MCF 10A (cell line): ENCODE measurements around the gene YBX2. TPM values are rescaled to one million over a fixed set of nuclear protein-coding genes. Genes with fewer than 3 reads are reported as not detected.

Experiments used
- BruUV-seq: library from RNA; stranded (reverse); fragments of 400-500 nt; replicated peaks from 2 replicates; lab custom pipeline; 2021; lab: Mats Ljungman, UMichigan
- CTCF ChIA-PET: fragments of 300-600 bp; sonication (Branson Sonifier 250); formaldehyde crosslinking; extraction: SDS; loops from one replicate; lab custom pipeline; 2021; ENCODE audit warnings: antibody characterized with exemption, inconsistent platforms; lab: Yijun Ruan, JAX
- POLR2A ChIA-PET: fragments of 300-600, 350-650 bp; sonication (Branson Sonifier 250); formaldehyde crosslinking; extraction: SDS; loops from one replicate; lab custom pipeline; 2020; ENCODE audit warnings: antibody characterized with exemption, inconsistent platforms; lab: Yijun Ruan, JAX
- DNase-seq: peaks from one replicate; pipeline ENCODE4 v3.0.0-alpha.2; 2018; ENCODE audit not compliant: unreplicated experiment
- H3K27ac Mint-ChIP-seq: one replicate; pipeline ENCODE4 v1.8.0; 2022; ENCODE audit warnings: mild to moderate bottlenecking, low read depth, mixed read lengths; ENCODE audit not compliant: unreplicated experiment
- H3K27me3 Mint-ChIP-seq: one replicate; pipeline ENCODE4 v1.8.0; 2022; ENCODE audit warnings: mixed read lengths; ENCODE audit not compliant: insufficient read depth, unreplicated experiment
- H3K36me3 Mint-ChIP-seq: one replicate; pipeline ENCODE4 v1.8.0; 2022; ENCODE audit warnings: mild to moderate bottlenecking, moderate library complexity, mixed read lengths; ENCODE audit not compliant: insufficient read depth, unreplicated experiment
- H3K4me1 Mint-ChIP-seq: one replicate; pipeline ENCODE4 v1.8.0; 2022; ENCODE audit warnings: mixed read lengths; ENCODE audit not compliant: insufficient read depth, unreplicated experiment
- H3K4me3 Mint-ChIP-seq: one replicate; pipeline ENCODE4 v1.8.0; 2022; ENCODE audit warnings: mild to moderate bottlenecking, moderate library complexity, mixed read lengths; ENCODE audit not compliant: unreplicated experiment
- H3K9me3 Mint-ChIP-seq: one replicate; pipeline ENCODE4 v1.8.0; 2022; ENCODE audit warnings: mixed read lengths; ENCODE audit not compliant: unreplicated experiment
- CTCF ChIP-seq: fragments of 200-600 bp; IDR thresholded peaks from one replicate; pipeline ENCODE4 v1.8.0; 2022; ENCODE audit warnings: antibody characterized with exemption, mild to moderate bottlenecking; ENCODE audit not compliant: unreplicated experiment
- intact Hi-C: fragments of 100-400 bp; cut with micrococcal nuclease; formaldehyde crosslinking; loops from 2 replicates; pipeline ENCODE4 v1.14.1; 2022
- total RNA-seq: library from RNA; stranded (reverse); gene quantifications from 2 replicates; pipeline ENCODE4 v1.2.3, GENCODE V29; 2022

YBX2 gene
- total RNA-seq, 1 experiment from 2014 or later = 0.40 TPM

GRCh38 chr17:7315570-7316235 lies 21.3 kb upstream of the YBX2 start:
- Mint-ChIP-seq H3K4me1 (peaks cover 29% of the 10 kb centered on the region), H3K27me3 (no peaks in the 10 kb centered on the region), H3K36me3 (peaks cover 90% of the 10 kb centered on the region), H3K4me3 (peak overlapping the region; percentile 85), H3K27ac (peak overlapping the region; percentile 84), H3K9me3 (no peaks in the 10 kb centered on the region)
- CTCF ChIA-PET = interaction anchor here (0.6 to 0.8 kb wide), 3 partner anchors 19 to 270 kb away, joined by 3 read pairs; no protein-coding TSS in a partner anchor
- no peak for TF ChIP-seq CTCF
- no peak for DNase-seq
- BruUV-seq = no TSS peak
- intact Hi-C loops = no loop called here
- POLR2A ChIA-PET = interaction anchor here (0.6 to 4.0 kb wide), 23 partner anchors 10 to 526 kb away, joined by 3 to 41 read pairs (median 4); partner anchors contain the start of genes DVL2, GABARAP, KCTD11 and NEURL4

DNA sequence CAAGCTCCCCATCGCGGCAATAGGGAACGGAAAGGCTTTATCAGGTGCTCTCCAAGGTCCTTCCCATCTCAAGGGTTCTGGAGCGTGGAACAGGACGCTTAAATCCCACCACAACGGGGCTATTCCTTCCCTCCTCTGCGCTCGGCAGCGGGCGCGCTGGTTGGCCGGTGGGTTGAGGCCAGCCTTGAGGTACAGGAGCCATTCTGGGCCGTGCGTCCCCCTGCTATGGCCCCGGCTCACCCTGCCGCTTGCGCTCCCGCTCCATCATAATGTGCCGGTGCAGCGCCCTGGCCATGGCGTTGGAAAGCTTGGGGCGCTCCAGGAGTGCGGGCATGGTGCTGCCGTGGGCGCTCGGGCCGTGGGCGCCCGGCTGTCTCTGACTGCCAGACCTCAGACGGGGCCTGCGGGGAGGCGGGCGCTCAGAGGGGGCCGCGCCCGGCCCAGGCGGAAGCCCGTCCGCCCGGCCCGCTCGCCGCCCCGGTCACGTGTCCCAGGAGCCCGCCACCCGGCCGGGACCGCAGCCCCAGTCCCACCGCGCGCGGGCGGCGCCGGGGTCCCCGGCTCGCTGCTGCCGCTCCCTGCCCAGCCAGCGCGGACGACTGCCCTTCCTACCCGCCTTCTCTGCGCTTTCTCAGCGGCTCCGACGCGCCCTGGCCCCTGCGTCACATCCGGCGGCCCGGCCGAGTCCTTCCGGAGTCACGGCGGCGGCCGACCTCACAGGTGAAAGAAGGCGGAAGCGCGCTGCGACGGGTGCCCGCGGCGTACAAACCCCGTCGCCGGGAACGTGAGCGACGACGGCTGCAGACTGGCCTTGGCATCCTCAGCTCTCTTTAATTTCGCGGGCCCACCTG lies 20.5 kb upstream of the YBX2 start, which contains the start of gene GPS2:
Gene GPS2 (minus strand): TSS at position 642 of the 851 bp plus-strand sequence. CDS start 308 bp downstream, at position 334.
- CTCF ChIA-PET = interaction anchor here (0.6 to 1.2 kb wide), 3 partner anchors 10 to 92 kb away, joined by 3 to 4 read pairs (median 3); no protein-coding TSS in a partner anchor
- intact Hi-C loops = no loop called here
- POLR2A ChIA-PET = interaction anchor here (0.6 to 4.0 kb wide), 26 partner anchors 10 to 526 kb away, joined by 3 to 41 read pairs (median 5); partner anchors contain the start of genes ACADVL, DLG4, DVL2 and GABARAP
- Mint-ChIP-seq H3K9me3 (no peaks in the 10 kb centered on the region), H3K4me1 (peaks cover 36% of the 10 kb centered on the region), H3K27ac (peak within 1 kb of the TSS; percentile 84), H3K27me3 (no peaks in the 10 kb centered on the region), H3K36me3 (peaks cover 90% of the 10 kb centered on the region), H3K4me3 (peak within 1 kb of the TSS; percentile 85)
- DNase-seq = peak; percentile 86
- no peak for TF ChIP-seq CTCF
- no TSS peak for BruUV-seq

- TSS peak; percentile 69 for BruUV-seq
- no peak for DNase-seq
- no peaks in the 10 kb centered on the region for H3K9me3 Mint-ChIP-seq
- no peaks in the 10 kb centered on the region for H3K27me3 Mint-ChIP-seq
- H3K4me3 Mint-ChIP-seq = peak overlapping the region; percentile 85
- CTCF ChIA-PET = interaction anchor here (0.7 to 1.2 kb wide), 5 partner anchors 10 to 293 kb away, joined by 3 to 4 read pairs (median 4); no protein-coding TSS in a partner anchor
- POLR2A ChIA-PET = interaction anchor here (0.6 to 4.0 kb wide), 18 partner anchors 11 to 299 kb away, joined by 3 to 41 read pairs (median 5); partner anchors contain the start of genes ACADVL, CTDNEP1, DLG4 and ELP5
- TF ChIP-seq CTCF = no peak
- intact Hi-C loops = no loop called here
- peak overlapping the region; percentile 84 for H3K27ac Mint-ChIP-seq
- H3K36me3 Mint-ChIP-seq = peaks cover 92% of the 10 kb centered on the region
- H3K4me1 Mint-ChIP-seq = peaks cover 41% of the 10 kb centered on the region
Observed at GRCh38 chr17:7313890-7314718, 19.7 kb upstream of the YBX2 start.
